Measurements from ENCODE around the gene FXYD7. TPM values are rescaled to one million over a fixed set of nuclear protein-coding genes. Genes with fewer than 3 reads are reported as not detected.

The FXYD7 gene
- total RNA-seq, 1 donor from 2014 or later: 0.61 TPM

DNA sequence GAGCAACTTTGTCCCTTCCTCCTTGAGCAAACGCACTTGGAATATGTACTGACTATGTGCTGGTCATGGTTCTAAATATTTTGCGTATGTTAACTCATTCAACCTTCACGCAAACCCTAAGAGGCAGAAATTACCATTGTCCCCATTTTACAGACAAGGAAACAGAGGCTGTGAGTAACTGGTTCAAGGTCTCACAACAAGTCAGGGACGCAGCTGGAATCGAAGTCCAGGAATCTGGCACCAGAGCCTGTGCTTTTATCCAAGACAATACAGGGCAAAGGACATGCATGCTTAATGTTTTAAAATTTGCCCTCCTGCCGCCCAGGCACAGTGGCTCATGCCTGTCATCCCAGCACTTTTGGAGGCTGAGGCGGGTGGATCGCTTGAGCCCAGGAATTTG, 16.6 kb downstream of the FXYD7 start:
- Histone ChIP-seq H3K27me3 (no peaks in the 10 kb centered on the region), H3K4me3 (no peak overlapping the region), H3K4me1 (no peaks in the 10 kb centered on the region), H3K9me3 (no peaks in the 10 kb centered on the region), H3K27ac (no peak overlapping the region), H3K36me3 (peaks cover 38% of the 10 kb centered on the region)
- TF ChIP-seq, protein P1, sequence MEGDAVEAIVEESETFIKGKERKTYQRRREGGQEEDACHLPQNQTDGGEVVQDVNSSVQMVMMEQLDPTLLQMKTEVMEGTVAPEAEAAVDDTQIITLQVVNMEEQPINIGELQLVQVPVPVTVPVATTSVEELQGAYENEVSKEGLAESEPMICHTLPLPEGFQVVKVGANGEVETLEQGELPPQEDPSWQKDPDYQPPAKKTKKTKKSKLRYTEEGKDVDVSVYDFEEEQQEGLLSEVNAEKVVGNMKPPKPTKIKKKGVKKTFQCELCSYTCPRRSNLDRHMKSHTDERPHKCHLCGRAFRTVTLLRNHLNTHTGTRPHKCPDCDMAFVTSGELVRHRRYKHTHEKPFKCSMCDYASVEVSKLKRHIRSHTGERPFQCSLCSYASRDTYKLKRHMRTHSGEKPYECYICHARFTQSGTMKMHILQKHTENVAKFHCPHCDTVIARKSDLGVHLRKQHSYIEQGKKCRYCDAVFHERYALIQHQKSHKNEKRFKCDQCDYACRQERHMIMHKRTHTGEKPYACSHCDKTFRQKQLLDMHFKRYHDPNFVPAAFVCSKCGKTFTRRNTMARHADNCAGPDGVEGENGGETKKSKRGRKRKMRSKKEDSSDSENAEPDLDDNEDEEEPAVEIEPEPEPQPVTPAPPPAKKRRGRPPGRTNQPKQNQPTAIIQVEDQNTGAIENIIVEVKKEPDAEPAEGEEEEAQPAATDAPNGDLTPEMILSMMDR (IDR thresholded peaks at IDR 0.05): no peak
- DNase-seq: no peak
- intact Hi-C loops (cut with DNase I): no loop called here
- no peak for ATAC-seq

DNA sequence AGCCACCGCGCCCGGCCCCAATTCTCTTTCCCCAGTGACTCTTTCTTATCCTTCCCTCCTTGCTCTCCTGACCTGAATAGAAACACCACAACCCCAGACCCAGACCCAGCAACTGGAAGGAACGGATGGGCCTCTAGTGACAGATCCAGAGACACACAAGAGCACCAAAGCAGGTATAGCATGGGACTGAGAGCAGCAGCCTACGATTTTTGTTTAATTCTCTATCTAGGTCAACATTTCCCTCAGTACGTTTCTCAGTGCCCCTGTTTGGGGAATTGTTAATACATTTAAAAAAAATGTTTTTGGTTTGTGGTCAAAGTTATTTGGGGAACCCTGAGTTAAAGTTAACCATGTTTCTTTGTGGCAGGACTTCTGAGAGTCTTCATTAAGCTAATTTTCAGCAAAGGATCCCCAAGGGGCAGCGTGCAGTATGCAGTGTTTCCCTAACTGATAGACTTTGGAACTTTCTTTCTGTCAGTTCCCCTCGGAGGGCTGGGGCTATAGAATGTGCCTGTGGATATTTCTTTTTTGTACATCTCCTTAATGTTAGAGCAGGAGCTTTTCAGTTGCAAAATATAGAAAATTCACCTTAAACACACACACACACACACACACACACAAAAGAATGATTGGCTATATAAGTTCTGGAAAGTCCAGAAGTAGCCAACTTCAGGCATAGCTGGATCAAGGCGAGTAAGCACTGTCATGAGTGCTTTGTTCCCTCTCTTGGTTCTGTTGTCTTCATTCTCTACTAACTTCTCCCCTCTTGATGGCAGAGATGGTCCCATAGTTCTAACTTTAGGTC, 17.8 kb downstream of the FXYD7 start:
- intact Hi-C loops (cut with DNase I): no loop called here
- no peak for DNase-seq
- H3K4me3 ChIP-seq: no peak overlapping the region
- no peaks in the 10 kb centered on the region for H3K4me1 ChIP-seq
- no peak for ATAC-seq
- TF ChIP-seq, protein P1 (IDR thresholded peaks at IDR 0.05): no peak
- H3K36me3 ChIP-seq: peaks cover 50% of the 10 kb centered on the region
- no peak overlapping the region for H3K27ac ChIP-seq
- no peaks in the 10 kb centered on the region for H3K9me3 ChIP-seq
- no peaks in the 10 kb centered on the region for H3K27me3 ChIP-seq

DNA sequence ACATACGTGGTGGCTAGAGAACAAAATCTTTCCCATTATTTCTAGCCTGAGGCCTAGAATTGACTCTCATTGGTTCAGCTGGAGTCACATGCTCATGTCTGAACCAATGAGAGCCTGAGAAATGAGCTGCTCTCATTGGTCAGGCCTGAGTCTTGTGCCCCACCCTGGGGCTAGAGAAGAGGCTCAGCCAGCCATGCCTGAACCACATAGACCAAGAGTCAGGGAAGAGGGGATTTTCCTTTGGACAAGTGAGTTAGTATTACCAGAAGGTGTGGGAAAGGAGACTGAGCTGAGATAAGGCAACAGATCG, 18.3 kb downstream of the FXYD7 start:
- TF ChIP-seq, protein P1 (IDR thresholded peaks at IDR 0.05): no peak
- Histone ChIP-seq H3K4me1 (no peaks in the 10 kb centered on the region), H3K27ac (no peak overlapping the region), H3K4me3 (no peak overlapping the region), H3K9me3 (no peaks in the 10 kb centered on the region), H3K36me3 (peaks cover 55% of the 10 kb centered on the region), H3K27me3 (no peaks in the 10 kb centered on the region)
- ATAC-seq (no peak), DNase-seq (no peak)
- intact Hi-C loops (cut with DNase I): no loop called here

DNA sequence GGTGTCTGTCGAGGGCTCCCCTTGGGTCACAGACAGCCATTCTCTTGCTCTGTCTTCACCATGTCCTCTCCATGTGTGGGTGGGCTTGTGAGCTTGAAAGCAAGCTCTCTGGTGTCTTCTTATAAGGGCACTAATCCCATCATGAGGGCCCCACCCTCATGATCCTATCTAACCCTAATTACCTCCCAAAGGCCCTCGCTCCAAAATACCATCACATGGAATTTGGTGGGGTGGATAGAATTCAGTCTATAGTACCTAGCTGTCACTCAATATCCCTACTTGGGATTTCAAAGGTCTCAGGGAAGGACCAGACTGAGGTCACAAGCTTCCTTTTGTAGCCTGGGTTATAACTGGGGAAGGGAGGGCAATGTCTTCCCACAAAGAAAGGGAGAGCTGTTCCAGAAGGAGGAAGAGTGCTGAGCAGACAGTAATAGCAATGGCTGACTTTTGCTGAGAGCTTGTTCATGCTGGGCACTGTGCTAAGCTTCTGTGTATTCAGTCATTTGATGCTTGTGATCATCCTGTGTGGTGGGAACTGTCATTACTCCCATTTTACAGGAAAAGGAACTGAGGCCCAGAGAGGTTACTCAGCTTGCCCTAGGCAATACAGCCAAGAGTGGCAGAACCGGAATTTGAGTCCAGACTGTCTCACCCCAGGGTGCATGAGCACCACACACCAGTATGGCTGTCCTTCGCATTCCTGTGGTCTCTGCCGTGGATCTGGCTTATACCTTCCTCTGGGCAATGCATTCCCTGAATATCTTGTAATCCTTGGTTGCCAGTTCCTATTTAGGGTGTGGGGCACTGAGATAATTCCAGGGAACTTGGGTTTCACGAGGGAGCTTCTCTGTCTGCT, 19.6 kb downstream of the FXYD7 start:
- TF ChIP-seq, protein P1 (IDR thresholded peaks at IDR 0.05): no peak
- Histone ChIP-seq H3K9me3 (no peaks in the 10 kb centered on the region), H3K27ac (no peak overlapping the region), H3K4me1 (peaks cover 7% of the 10 kb centered on the region), H3K36me3 (peaks cover 58% of the 10 kb centered on the region), H3K4me3 (no peak overlapping the region), H3K27me3 (no peaks in the 10 kb centered on the region)
- intact Hi-C loops (cut with DNase I): no loop called here
- ATAC-seq (no peak), DNase-seq (no peak)

DNA sequence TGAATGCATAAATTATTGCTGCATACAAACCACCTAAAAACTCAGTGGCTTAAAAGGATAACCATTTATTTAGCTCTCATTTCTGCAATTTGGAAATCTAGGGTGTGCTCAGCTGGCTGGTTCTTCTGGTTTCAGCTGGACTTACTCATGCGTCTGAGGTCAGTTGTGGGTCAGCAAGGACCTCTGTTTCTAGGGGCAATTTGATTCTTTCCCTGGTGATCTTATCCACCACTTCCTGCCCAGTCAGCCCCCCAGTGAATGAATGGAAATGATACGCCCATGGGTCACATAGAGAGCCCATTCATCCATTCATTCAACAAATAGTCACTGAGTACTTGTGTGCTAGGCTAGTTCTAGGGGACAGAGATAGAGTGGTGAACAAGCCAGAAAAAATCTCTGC, 21.4 kb downstream of the FXYD7 start:
- H3K4me1 ChIP-seq: peaks cover 7% of the 10 kb centered on the region
- H3K27ac ChIP-seq: no peak overlapping the region
- no peak for ATAC-seq
- no peak for DNase-seq
- no peak overlapping the region for H3K4me3 ChIP-seq
- TF ChIP-seq, protein P1 (IDR thresholded peaks at IDR 0.05): no peak
- intact Hi-C loops (cut with DNase I): no loop called here
- peaks cover 46% of the 10 kb centered on the region for H3K36me3 ChIP-seq
- H3K27me3 ChIP-seq: no peaks in the 10 kb centered on the region
- H3K9me3 ChIP-seq: no peaks in the 10 kb centered on the region

Data from upper lobe of right lung (tissue), 1 donor.